ENCODE measurements around the gene NME4. TPM values are rescaled to one million over a fixed set of nuclear protein-coding genes. Genes with fewer than 3 reads are reported as not detected.

NME4 gene
- total and polyA plus RNA-seq, 10 of the 15 experiments (the other 5 are each of a cell fraction or from before 2014, with no cell fraction given), result 11.0 to 235 (median 97.7) TPM

DNA sequence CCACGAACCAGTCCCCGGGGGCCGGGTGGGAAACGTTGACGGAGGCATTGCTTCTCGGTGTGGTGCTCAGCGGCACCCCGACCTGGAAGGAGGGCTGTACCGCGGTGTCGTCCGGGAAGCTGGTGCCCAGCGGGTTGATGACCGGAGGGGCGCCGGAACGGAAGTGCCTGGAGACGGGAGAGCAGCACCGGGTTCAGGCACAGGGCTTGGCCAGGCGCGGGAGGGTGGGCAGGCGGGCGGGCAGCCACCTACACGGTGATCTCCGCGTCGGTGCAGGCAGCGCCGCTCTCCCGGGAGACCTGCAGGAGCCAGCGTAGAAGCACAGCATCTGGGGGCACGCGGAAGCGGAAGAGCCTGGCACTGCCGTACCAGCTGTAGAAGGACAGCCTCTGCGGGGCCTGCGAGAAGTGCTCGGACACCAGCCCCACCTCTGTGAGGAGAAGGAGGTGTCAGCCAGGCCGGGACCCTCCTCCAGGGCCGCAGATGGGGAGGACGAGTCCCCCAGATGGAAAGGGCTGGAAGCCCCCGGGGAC lies 19.5 kb upstream of the NME4 start:
- no peak overlapping the region for H2AFZ ChIP-seq (ENCODE audit: control insufficient read depth, low read depth, low read length)
- TF ChIP-seq, protein P1, sequence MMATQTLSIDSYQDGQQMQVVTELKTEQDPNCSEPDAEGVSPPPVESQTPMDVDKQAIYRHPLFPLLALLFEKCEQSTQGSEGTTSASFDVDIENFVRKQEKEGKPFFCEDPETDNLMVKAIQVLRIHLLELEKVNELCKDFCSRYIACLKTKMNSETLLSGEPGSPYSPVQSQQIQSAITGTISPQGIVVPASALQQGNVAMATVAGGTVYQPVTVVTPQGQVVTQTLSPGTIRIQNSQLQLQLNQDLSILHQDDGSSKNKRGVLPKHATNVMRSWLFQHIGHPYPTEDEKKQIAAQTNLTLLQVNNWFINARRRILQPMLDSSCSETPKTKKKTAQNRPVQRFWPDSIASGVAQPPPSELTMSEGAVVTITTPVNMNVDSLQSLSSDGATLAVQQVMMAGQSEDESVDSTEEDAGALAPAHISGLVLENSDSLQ (IDR thresholded peaks at IDR 0.05), result no peak
- TF ChIP-seq, protein P2, sequence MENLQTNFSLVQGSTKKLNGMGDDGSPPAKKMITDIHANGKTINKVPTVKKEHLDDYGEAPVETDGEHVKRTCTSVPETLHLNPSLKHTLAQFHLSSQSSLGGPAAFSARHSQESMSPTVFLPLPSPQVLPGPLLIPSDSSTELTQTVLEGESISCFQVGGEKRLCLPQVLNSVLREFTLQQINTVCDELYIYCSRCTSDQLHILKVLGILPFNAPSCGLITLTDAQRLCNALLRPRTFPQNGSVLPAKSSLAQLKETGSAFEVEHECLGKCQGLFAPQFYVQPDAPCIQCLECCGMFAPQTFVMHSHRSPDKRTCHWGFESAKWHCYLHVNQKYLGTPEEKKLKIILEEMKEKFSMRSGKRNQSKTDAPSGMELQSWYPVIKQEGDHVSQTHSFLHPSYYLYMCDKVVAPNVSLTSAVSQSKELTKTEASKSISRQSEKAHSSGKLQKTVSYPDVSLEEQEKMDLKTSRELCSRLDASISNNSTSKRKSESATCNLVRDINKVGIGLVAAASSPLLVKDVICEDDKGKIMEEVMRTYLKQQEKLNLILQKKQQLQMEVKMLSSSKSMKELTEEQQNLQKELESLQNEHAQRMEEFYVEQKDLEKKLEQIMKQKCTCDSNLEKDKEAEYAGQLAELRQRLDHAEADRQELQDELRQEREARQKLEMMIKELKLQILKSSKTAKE (IDR thresholded peaks at IDR 0.05; ENCODE audit: low read depth, poor library complexity, severe bottlenecking), result no peak
- TF ChIP-seq GABPA (IDR thresholded peaks at IDR 0.05; ENCODE audit: low read depth), result no peak
- TF ChIP-seq PAX5 (IDR thresholded peaks at IDR 0.05; ENCODE audit: borderline replicate concordance, low read depth, low read length), result no peak
- no peak for TF ChIP-seq HDAC6 (IDR thresholded peaks at IDR 0.05; ENCODE audit: unreplicated experiment)
- no peak for TF ChIP-seq TCF12 (IDR thresholded peaks at IDR 0.05; ENCODE audit: low read depth, low read length)
- TF ChIP-seq, protein P3, sequence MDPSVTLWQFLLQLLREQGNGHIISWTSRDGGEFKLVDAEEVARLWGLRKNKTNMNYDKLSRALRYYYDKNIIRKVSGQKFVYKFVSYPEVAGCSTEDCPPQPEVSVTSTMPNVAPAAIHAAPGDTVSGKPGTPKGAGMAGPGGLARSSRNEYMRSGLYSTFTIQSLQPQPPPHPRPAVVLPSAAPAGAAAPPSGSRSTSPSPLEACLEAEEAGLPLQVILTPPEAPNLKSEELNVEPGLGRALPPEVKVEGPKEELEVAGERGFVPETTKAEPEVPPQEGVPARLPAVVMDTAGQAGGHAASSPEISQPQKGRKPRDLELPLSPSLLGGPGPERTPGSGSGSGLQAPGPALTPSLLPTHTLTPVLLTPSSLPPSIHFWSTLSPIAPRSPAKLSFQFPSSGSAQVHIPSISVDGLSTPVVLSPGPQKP (IDR thresholded peaks at IDR 0.05; ENCODE audit: low read depth, low read length), result no peak
- no peak for TF ChIP-seq CBFB (IDR thresholded peaks at IDR 0.05; ENCODE audit: low read depth)
- TF ChIP-seq HDAC2 (IDR thresholded peaks at IDR 0.05), result no peak
- no peak for TF ChIP-seq IRF4 (IDR thresholded peaks at IDR 0.05; ENCODE audit: low read depth, low read length)
- no peak for TF ChIP-seq SMAD5 (IDR thresholded peaks at IDR 0.05; ENCODE audit: low read depth)
- no peak for TF ChIP-seq NFIC (IDR thresholded peaks at IDR 0.05; ENCODE audit: low read depth, low read length)
- no peak for TF ChIP-seq FOXM1 (IDR thresholded peaks at IDR 0.05; ENCODE audit: low read depth, low read length)
- TF ChIP-seq, protein P4, sequence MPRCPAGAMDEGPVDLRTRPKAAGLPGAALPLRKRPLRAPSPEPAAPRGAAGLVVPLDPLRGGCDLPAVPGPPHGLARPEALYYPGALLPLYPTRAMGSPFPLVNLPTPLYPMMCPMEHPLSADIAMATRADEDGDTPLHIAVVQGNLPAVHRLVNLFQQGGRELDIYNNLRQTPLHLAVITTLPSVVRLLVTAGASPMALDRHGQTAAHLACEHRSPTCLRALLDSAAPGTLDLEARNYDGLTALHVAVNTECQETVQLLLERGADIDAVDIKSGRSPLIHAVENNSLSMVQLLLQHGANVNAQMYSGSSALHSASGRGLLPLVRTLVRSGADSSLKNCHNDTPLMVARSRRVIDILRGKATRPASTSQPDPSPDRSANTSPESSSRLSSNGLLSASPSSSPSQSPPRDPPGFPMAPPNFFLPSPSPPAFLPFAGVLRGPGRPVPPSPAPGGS (IDR thresholded peaks at IDR 0.05; ENCODE audit: borderline replicate concordance, insufficient read depth, low read depth, low read length, poor library complexity, severe bottlenecking), result no peak
- no peak for TF ChIP-seq HCFC1 (IDR thresholded peaks at IDR 0.05; ENCODE audit: low read length)
- H3K4me2 ChIP-seq (ENCODE audit: control insufficient read depth, insufficient read depth), result no peak overlapping the region
- no peaks in the 10 kb centered on the region for H3K9me3 ChIP-seq (replicated peaks; ENCODE audit: control insufficient read depth, insufficient read depth, low read length)
- H3K36me3 ChIP-seq (ENCODE audit: control insufficient read depth in 2 of 2, insufficient read depth in 2 of 2, low read length in 1 of 2), result peaks cover 0 to 7% of the 10 kb centered on the region in 2 experiments; a peak in 2 of 4 replicates
- no peak overlapping the region for H3K27ac ChIP-seq (ENCODE audit: control insufficient read depth, insufficient read depth)
- RAD21 ChIA-PET (ENCODE audit: unreplicated experiment), result no interaction called here
- DNase-seq (ENCODE audit: low read depth, low spot score) (no peak), FAIRE-seq (no peak), ATAC-seq (no peak)
- SMC1A ChIA-PET (ENCODE audit: uncharacterized antibody, unreplicated experiment), result no interaction called here
- peaks cover 14% of the 10 kb centered on the region for H3K79me2 ChIP-seq (ENCODE audit: control insufficient read depth, insufficient read depth, low read length)
- intact Hi-C loops (cut with micrococcal nuclease; ENCODE audit: unreplicated experiment), result no loop called here
- in situ Hi-C loops (cut with MboI), result no loop called here
- H4K20me1 ChIP-seq (ENCODE audit: control insufficient read depth, insufficient read depth), result no peaks in the 10 kb centered on the region
- H3K27me3 ChIP-seq (replicated peaks in 1 of 2; ENCODE audit: control insufficient read depth in 2 of 2, insufficient read depth in 2 of 2, low read length in 1 of 2), result no peaks in the 10 kb centered on the region
- no peak overlapping the region for H3K4me3 ChIP-seq
- CTCF ChIA-PET, result no interaction called here
- H3K9ac ChIP-seq (ENCODE audit: control insufficient read depth, insufficient read depth, low read length), result no peak overlapping the region
- POLR2A ChIA-PET, result no interaction called here
- BruUV-seq (replicated peaks), result no TSS peak
- H3K4me1 ChIP-seq (ENCODE audit: control insufficient read depth, insufficient read depth, low read length), result no peaks in the 10 kb centered on the region
- 79% methylated on average over 21 of the region's 42 CpGs for WGBS (ENCODE audit: insufficient coverage, insufficient replicate concordance, low lambda C conversion rate, missing lambda C conversion rate)
